WTC11 (cell line): ENCODE results near the gene WSB2. TPM values are rescaled to one million over a fixed set of nuclear protein-coding genes. Genes with fewer than 3 reads are reported as not detected.

Experiments
- ATAC-seq: fragments of 200-7000 bp; cut with Tn5 transposase; 2 replicates; pipeline ENCODE4 v1.10.0; 2021; ENCODE audit warnings: mild to moderate bottlenecking, moderate library complexity
- CTCF ChIA-PET: fragments of 300-600 bp; sonication (Branson Sonifier 250); formaldehyde crosslinking; loops from one replicate; lab custom pipeline; 2021; ENCODE audit warnings: antibody characterized with exemption; lab: Charles Lee
- POLR2A ChIA-PET: fragments of 350-600 bp; sonication (Branson Sonifier 250); formaldehyde crosslinking; loops from one replicate; lab custom pipeline; 2021; ENCODE audit warnings: antibody characterized with exemption; lab: Charles Lee
- DNase-seq: peaks from one replicate; pipeline ENCODE4 v3.0.0; 2021; ENCODE audit warnings: low spot score
- H3K27ac Mint-ChIP-seq: 2 replicates; pipeline ENCODE4 v1.8.0; 2021; ENCODE audit warnings: mixed read lengths
- H3K27me3 Mint-ChIP-seq: 2 replicates; pipeline ENCODE4 v1.8.0; 2021; ENCODE audit warnings: low read depth, mild to moderate bottlenecking, moderate library complexity, mixed read lengths
- H3K36me3 Mint-ChIP-seq: 2 replicates; pipeline ENCODE4 v1.8.0; 2021; ENCODE audit warnings: mixed read lengths
- H3K4me1 Mint-ChIP-seq: 2 replicates; pipeline ENCODE4 v1.8.0; 2022; ENCODE audit warnings: mixed read lengths
- H3K4me3 Mint-ChIP-seq: 2 replicates; pipeline ENCODE4 v1.8.0; 2021; ENCODE audit warnings: mild to moderate bottlenecking, moderate library complexity, mixed read lengths
- H3K9me3 Mint-ChIP-seq: 2 replicates; pipeline ENCODE4 v1.8.0; 2021; ENCODE audit warnings: mixed read lengths
- AFF4 ChIP-seq: sonication (generic); formaldehyde crosslinking; IDR thresholded peaks from 2 replicates; pipeline ENCODE4 v1.8.1; 2023; ENCODE audit warnings: mild to moderate bottlenecking, missing genetic modification reagents, borderline replicate concordance
- ATF2 ChIP-seq: sonication (generic); formaldehyde crosslinking; IDR thresholded peaks from 2 replicates; pipeline ENCODE4 v1.8.1; 2022; ENCODE audit warnings: low read depth, missing genetic modification reagents, borderline replicate concordance
- CREB1 ChIP-seq: sonication (generic); formaldehyde crosslinking; IDR thresholded peaks from 2 replicates; pipeline ENCODE4 v1.8.0; 2023; ENCODE audit warnings: mild to moderate bottlenecking, missing genetic modification reagents
- E2F1 ChIP-seq: sonication (generic); formaldehyde crosslinking; IDR thresholded peaks from 2 replicates; pipeline ENCODE4 v1.8.0; 2022; ENCODE audit warnings: mild to moderate bottlenecking, missing genetic modification reagents
- ERG ChIP-seq: fragments of 250-450 bp; sonication (Bioruptor Pico); IDR thresholded peaks from 2 replicates; pipeline ENCODE4 v1.8.0; 2021; ENCODE audit warnings: mild to moderate bottlenecking
- GTF2I ChIP-seq: fragments of 250-450 bp; sonication (Bioruptor Pico); conservative IDR thresholded peaks from 2 replicates; pipeline ENCODE4 v1.4.0; 2021; ENCODE audit warnings: mild to moderate bottlenecking
- MAX ChIP-seq: sonication (generic); formaldehyde crosslinking; IDR thresholded peaks from 2 replicates; pipeline ENCODE4 v1.8.0; 2022; ENCODE audit warnings: mild to moderate bottlenecking, missing genetic modification reagents
- NR2C2 ChIP-seq: sonication (generic); formaldehyde crosslinking; IDR thresholded peaks from 2 replicates; pipeline ENCODE4 v1.8.0; 2022; ENCODE audit warnings: mild to moderate bottlenecking, missing genetic modification reagents
- PRRX2 ChIP-seq: fragments of 250-450 bp; sonication (Bioruptor Pico); IDR thresholded peaks from 2 replicates; pipeline ENCODE4 v1.8.0; 2021; ENCODE audit warnings: mild to moderate bottlenecking
- RELA ChIP-seq: sonication (generic); formaldehyde crosslinking; IDR thresholded peaks from 2 replicates; pipeline ENCODE4 v1.8.1; 2022; ENCODE audit warnings: missing genetic modification reagents, mild to moderate bottlenecking, borderline replicate concordance
- RORB ChIP-seq: fragments of 250-450 bp; sonication (Bioruptor Pico); IDR thresholded peaks from 2 replicates; pipeline ENCODE4 v1.9.0; 2021; ENCODE audit warnings: mild to moderate bottlenecking
- SMAD3 ChIP-seq: sonication (generic); formaldehyde crosslinking; IDR thresholded peaks from 2 replicates; pipeline ENCODE4 v1.8.0; 2022; ENCODE audit warnings: missing genetic modification reagents, mild to moderate bottlenecking, borderline replicate concordance
- SOX15 ChIP-seq: fragments of 250-450 bp; sonication (Bioruptor Pico); IDR thresholded peaks from 2 replicates; pipeline ENCODE4 v1.9.0; 2021; ENCODE audit warnings: mild to moderate bottlenecking
- SP1 ChIP-seq: sonication (generic); formaldehyde crosslinking; conservative IDR thresholded peaks from 2 replicates; pipeline ENCODE4 v1.8.1; 2022; ENCODE audit warnings: missing genetic modification reagents
- TEAD1 ChIP-seq: sonication (generic); formaldehyde crosslinking; IDR thresholded peaks from 2 replicates; pipeline ENCODE4 v1.8.0; 2022; ENCODE audit warnings: mild to moderate bottlenecking, missing genetic modification reagents
- USF2 ChIP-seq: sonication (generic); formaldehyde crosslinking; IDR thresholded peaks from 2 replicates; pipeline ENCODE4 v1.8.1; 2023; ENCODE audit warnings: mild to moderate bottlenecking, missing genetic modification reagents, moderate library complexity
- ZNF232 ChIP-seq: sonication (generic); formaldehyde crosslinking; IDR thresholded peaks from 2 replicates; pipeline ENCODE4 v1.8.0; 2022; ENCODE audit warnings: mild to moderate bottlenecking, missing genetic modification reagents
- ZNF423 ChIP-seq: fragments of 250-450 bp; sonication (Bioruptor Pico); IDR thresholded peaks from 2 replicates; pipeline ENCODE4 v2.1.2; 2022; ENCODE audit warnings: mild to moderate bottlenecking, moderate library complexity
- ZNF532 ChIP-seq: fragments of 250-450 bp; sonication (Bioruptor Pico); IDR thresholded peaks from 2 replicates; pipeline ENCODE4 v1.9.0; 2021; ENCODE audit warnings: mild to moderate bottlenecking, borderline replicate concordance
- ZNF671 ChIP-seq: fragments of 250-450 bp; sonication (Bioruptor Pico); IDR thresholded peaks from 2 replicates; pipeline ENCODE4 v1.8.0; 2021; ENCODE audit warnings: mild to moderate bottlenecking
- total RNA-seq: library from RNA; stranded (reverse); gene quantifications from 3 replicates; pipeline ENCODE4 v1.2.3, GENCODE V29; 2021

The WSB2 gene
- total RNA-seq, 1 experiment from 2014 or later, result 74.2 TPM

- ChIA-PET CTCF (interaction anchor here (0.7 kb wide), 1 partner anchor 9 kb away, joined by 3 read pairs; no protein-coding TSS in a partner anchor), POLR2A (no interaction called here)
- Mint-ChIP-seq H3K9me3 (peaks cover 4% of the 10 kb centered on the region), H3K4me3 (no peak overlapping the region), H3K36me3 (no peaks in the 10 kb centered on the region), H3K4me1 (no peaks in the 10 kb centered on the region), H3K27me3 (no peaks in the 10 kb centered on the region), H3K27ac (no peak overlapping the region)
- no peak for ATAC-seq
- TF ChIP-seq USF2 (CRISPR knock-in tag) (no peak), SMAD3 (CRISPR knock-in tag) (no peak), ZNF423 (CRISPR knock-in tag) (no peak), CREB1 (no peak), GTF2I (no peak), RORB (no peak)
- TF ChIP-seq, all 79 proteins: peak for 0
- no peak for DNase-seq
Observed at GRCh38 chr12:117986705-117987469, 74.1 kb downstream of the WSB2 start.

GRCh38 chr12:117985182-117985581, 75.8 kb downstream of the WSB2 start:
- H3K27ac Mint-ChIP-seq, result no peak overlapping the region
- DNase-seq (no peak), ATAC-seq (no peak)
- no peaks in the 10 kb centered on the region for H3K4me1 Mint-ChIP-seq
- no peak overlapping the region for H3K4me3 Mint-ChIP-seq
- H3K9me3 Mint-ChIP-seq, result no peaks in the 10 kb centered on the region
- TF ChIP-seq ERG (CRISPR knock-in tag), result no peak
- no peak for TF ChIP-seq ZNF232
- TF ChIP-seq SP1, result no peak
- no peak for TF ChIP-seq ZNF532 (CRISPR knock-in tag)
- no peak for TF ChIP-seq MAX
- TF ChIP-seq SOX15 (CRISPR knock-in tag), result no peak
- no peak for TF ChIP-seq TEAD1 (CRISPR knock-in tag)
- TF ChIP-seq AFF4 (CRISPR knock-in tag), result no peak
- no peak for TF ChIP-seq NR2C2 (CRISPR knock-in tag)
- no peak for TF ChIP-seq E2F1 (CRISPR knock-in tag)
- TF ChIP-seq ZNF671 (CRISPR knock-in tag), result no peak
- no peak for TF ChIP-seq RELA (CRISPR knock-in tag)
- TF ChIP-seq PRRX2 (CRISPR knock-in tag), result no peak
- TF ChIP-seq ATF2, result no peak
- no peaks in the 10 kb centered on the region for H3K27me3 Mint-ChIP-seq
- CTCF ChIA-PET, result no interaction called here
- no peaks in the 10 kb centered on the region for H3K36me3 Mint-ChIP-seq
- POLR2A ChIA-PET, result no interaction called here
